ENCODE results near the gene GPR37.

DNA sequence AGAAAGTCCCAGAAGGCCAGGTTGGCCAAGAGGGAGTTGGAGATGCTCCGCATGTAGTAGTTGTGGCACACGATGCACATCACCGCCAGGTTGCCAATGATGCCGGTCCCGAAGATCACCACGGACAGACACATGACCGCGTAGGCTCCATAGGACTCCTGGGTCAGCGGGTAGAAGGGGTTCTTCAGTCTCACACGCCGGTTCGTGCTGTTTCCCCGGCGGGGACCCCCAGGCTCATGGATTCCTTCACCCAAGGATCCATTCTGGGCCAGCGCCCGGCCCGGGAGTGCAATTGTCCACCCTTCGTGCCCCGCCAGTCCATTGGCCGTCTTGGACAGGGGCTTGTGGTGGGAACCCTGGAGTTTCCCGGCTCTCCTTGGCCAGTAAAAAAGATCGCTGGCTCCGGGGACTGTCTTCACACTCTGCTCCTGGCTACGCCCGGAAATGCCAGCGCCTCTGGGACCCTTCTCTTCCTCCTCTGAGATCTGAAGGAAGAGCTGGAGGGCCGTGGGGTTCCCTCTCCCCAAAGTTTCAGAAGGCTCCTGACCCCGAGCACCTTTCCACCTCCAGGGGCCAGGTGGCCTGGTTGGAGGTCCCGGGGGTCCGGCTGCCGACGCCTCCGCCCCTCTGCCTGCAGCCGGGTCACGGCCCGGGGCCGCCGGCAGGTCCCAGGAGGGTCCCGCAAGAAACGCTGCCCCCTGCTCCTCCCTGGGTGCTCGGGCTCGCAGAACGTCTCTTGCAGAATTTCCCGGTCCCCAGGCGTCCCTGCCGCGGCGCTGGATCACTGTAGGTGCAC lies 1.3 kb downstream of the GPR37 start:
- TF ChIP-seq EZH2 (IDR thresholded peaks at IDR 0.05; ENCODE audit: borderline replicate concordance, low read length) = no peak
- TF ChIP-seq, protein P1, sequence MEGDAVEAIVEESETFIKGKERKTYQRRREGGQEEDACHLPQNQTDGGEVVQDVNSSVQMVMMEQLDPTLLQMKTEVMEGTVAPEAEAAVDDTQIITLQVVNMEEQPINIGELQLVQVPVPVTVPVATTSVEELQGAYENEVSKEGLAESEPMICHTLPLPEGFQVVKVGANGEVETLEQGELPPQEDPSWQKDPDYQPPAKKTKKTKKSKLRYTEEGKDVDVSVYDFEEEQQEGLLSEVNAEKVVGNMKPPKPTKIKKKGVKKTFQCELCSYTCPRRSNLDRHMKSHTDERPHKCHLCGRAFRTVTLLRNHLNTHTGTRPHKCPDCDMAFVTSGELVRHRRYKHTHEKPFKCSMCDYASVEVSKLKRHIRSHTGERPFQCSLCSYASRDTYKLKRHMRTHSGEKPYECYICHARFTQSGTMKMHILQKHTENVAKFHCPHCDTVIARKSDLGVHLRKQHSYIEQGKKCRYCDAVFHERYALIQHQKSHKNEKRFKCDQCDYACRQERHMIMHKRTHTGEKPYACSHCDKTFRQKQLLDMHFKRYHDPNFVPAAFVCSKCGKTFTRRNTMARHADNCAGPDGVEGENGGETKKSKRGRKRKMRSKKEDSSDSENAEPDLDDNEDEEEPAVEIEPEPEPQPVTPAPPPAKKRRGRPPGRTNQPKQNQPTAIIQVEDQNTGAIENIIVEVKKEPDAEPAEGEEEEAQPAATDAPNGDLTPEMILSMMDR (conservative IDR thresholded peaks at IDR 0.05 in 1 of 2, IDR thresholded peaks at IDR 0.05 in 1 of 2; ENCODE audit: extremely low read depth in 1 of 2, insufficient read depth in 1 of 2, low read depth in 1 of 2, low read length in 2 of 2) = no peak

Data from mammary epithelial cell (primary cell).